Erythroblast (primary cell): ENCODE data around the gene NUCKS1.

Experiments used
- GATA1 ChIP-seq: IDR thresholded peaks from 2 replicates; pipeline ENCODE4 v1.6.1; 2011; ENCODE audit warnings: low read depth, mild to moderate bottlenecking, control low read depth, low read length, moderate library complexity
- POLR2A ChIP-seq: IDR thresholded peaks from 2 replicates; pipeline ENCODE4 v1.6.1; 2011; ENCODE audit warnings: mild to moderate bottlenecking, low read length

- no peak for TF ChIP-seq POLR2A
- TF ChIP-seq GATA1, result no peak
These were observed 81.0 kb downstream of the NUCKS1 start for GRCh38 chr1:205668951-205669340.
